ENCODE data around the gene FNIP2.
"Not testable (repeated sequence)": the region's sequence is repeated elsewhere in the genome, so short reads cannot be mapped to it uniquely, and the experiment has no call there.

The FNIP2 gene

GRCh38 chr4:158796370-158797140, 27.7 kb downstream of the FNIP2 start:
- DNase-seq = no peak

- DNase-seq = no peak
Measured at GRCh38 chr4:158798062-158798461, 29.2 kb downstream of the FNIP2 start.

- no peak for DNase-seq
Measured at GRCh38 chr4:158799013-158799770, 30.4 kb downstream of the FNIP2 start.

- no peak for DNase-seq
Measured at GRCh38 chr4:158799856-158800255, 31.0 kb downstream of the FNIP2 start.

GRCh38 chr4:158801066-158801465, 32.2 kb downstream of the FNIP2 start:
- DNase-seq = no peak

- DNase-seq = no peak
Measured at GRCh38 chr4:158801677-158802076, 32.9 kb downstream of the FNIP2 start.

GRCh38 chr4:158802914-158803313, 34.1 kb downstream of the FNIP2 start:
- DNase-seq = no peak

GRCh38 chr4:158805635-158806471, 37.0 kb downstream of the FNIP2 start:
- DNase-seq = no peak

GRCh38 chr4:158807691-158808090, 38.9 kb downstream of the FNIP2 start:
- no peak for DNase-seq

- DNase-seq = no peak
Measured at GRCh38 chr4:158808399-158808798, 39.6 kb downstream of the FNIP2 start.

GRCh38 chr4:158809208-158809607, 40.4 kb downstream of the FNIP2 start:
- not testable (repeated sequence) for DNase-seq

GRCh38 chr4:158809611-158810486, 41.0 kb downstream of the FNIP2 start:
- DNase-seq = peak; percentile 17

GRCh38 chr4:158810487-158811215, 41.8 kb downstream of the FNIP2 start:
- no peak for DNase-seq

GRCh38 chr4:158811216-158811540, 42.4 kb downstream of the FNIP2 start:
- DNase-seq = no peak

- peak; percentile 25 for DNase-seq
Measured at GRCh38 chr4:158811704-158812103, 42.9 kb downstream of the FNIP2 start.

- DNase-seq = no peak
Measured at GRCh38 chr4:158812133-158812532, 43.3 kb downstream of the FNIP2 start.

- no peak for DNase-seq
Measured at GRCh38 chr4:158812543-158812942, 43.7 kb downstream of the FNIP2 start.

- no peak for DNase-seq
Measured at GRCh38 chr4:158813113-158813512, 44.3 kb downstream of the FNIP2 start.

- DNase-seq = no peak
Measured at GRCh38 chr4:158814207-158814606, 45.4 kb downstream of the FNIP2 start.

GRCh38 chr4:158814636-158815330, 46.0 kb downstream of the FNIP2 start:
- no peak for DNase-seq

- no peak for DNase-seq
Measured at GRCh38 chr4:158816955-158817354, 48.1 kb downstream of the FNIP2 start.

Data from midbrain (tissue), 1 donor.